ENCODE measurements around the gene SPATA12.
"Not testable (repeated sequence)": the region's sequence is repeated elsewhere in the genome, so short reads cannot be mapped to it uniquely, and the experiment has no call there.

The SPATA12 gene

GRCh38 chr3:57083266-57083995, 23.0 kb downstream of the SPATA12 start:
- not testable (repeated sequence) for DNase-seq (ENCODE audit: low read depth, low spot score)

DNA sequence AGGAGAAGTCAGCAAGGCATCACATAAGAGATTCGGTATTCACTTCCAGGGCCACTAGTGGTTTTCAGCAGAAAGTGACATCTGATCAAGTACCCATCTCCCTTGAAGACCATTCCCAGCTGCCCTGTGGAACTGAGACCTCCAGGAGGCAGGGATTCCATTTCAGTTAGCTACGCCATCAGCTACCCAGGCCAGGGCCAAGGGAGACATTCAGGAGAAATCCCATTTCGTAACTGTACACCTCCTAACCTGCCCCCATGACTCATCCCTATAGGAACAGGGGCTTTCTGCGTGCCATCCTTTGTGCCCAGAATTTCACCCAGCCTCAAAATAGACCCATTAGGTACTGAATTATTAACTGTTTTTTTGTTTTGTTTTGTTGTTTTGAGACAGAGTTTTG, 24.7 kb downstream of the SPATA12 start:
- no peak for DNase-seq (ENCODE audit: low read depth, low spot score)

- no peak for DNase-seq (ENCODE audit: low read depth, low spot score)
Observed at GRCh38 chr3:57086201-57086600, 25.7 kb downstream of the SPATA12 start.

DNA sequence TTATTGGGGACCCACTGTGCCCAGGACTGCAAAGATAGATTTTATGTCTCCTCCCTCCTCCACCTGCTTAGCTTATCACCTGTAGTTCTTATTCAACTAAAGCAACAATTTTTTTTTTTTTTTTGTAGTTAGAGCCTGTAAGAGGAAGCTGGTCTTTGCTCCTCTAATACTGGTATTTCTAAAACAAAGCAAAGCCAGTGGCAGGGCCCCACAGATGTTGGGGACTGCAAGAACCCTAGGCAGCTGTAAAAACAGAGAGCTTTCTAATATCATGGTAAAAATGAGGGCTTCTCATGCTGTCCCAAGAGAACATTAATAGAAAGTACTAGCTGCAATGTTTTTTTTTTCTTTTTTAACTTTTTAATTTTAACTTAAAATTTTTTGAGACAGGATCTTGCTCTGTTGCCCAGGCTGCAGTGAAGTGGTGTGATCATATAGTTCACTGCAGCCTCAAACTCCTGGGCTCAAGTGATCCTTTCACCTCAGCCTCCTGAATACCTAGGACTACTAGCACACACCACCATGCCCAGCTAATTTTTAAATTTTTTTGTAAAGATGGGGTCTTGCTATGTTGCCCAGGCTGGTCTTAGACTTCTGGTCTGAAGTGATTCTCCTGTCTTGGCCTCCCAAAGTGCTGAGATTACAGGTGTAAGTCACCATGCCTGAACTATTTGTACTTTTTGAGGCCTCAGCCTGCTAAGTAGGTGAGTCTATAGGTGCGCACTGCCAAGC, 27.1 kb downstream of the SPATA12 start:
- no peak for DNase-seq (ENCODE audit: low read depth, low spot score)

DNA sequence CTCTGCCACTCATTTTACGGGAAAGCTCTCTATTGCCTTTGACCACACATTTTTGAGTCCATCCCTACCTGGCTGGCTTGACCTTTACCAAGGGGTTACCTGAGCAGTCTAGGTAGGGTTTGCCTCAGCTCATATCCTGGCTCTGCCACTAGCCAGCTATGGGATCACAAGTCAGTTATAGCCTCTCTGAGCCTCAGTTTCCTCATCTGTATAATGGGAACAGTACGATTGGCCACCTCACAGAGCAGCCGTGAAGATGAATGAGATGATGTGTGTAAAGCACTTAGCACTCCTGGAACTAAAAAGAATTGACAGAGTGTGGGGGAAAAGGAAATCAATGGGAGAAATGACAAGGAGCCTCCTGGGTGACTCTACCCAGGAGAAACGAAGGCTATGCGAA, 28.0 kb downstream of the SPATA12 start:
- DNase-seq (ENCODE audit: low read depth, low spot score), result no peak

DNA sequence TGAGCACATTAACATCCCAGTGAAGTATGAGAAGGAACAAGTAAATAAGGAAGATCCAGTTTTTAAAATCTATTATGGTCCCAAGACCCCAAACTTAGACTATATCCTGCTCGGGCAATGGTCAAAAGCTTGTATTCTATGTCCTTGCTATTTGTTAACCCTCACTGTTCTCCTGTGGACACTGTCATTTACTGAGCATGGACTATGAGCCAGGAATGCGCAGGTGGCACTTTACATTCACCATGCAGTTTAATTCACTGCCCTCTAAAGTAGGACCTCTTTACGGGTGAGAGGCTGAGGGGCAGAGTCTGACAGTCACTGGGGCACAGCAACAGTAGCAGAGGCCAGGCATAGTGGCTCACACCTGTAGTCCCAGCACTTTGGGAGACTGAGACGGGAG, 28.6 kb downstream of the SPATA12 start:
- no peak for DNase-seq (ENCODE audit: low read depth, low spot score)

DNA sequence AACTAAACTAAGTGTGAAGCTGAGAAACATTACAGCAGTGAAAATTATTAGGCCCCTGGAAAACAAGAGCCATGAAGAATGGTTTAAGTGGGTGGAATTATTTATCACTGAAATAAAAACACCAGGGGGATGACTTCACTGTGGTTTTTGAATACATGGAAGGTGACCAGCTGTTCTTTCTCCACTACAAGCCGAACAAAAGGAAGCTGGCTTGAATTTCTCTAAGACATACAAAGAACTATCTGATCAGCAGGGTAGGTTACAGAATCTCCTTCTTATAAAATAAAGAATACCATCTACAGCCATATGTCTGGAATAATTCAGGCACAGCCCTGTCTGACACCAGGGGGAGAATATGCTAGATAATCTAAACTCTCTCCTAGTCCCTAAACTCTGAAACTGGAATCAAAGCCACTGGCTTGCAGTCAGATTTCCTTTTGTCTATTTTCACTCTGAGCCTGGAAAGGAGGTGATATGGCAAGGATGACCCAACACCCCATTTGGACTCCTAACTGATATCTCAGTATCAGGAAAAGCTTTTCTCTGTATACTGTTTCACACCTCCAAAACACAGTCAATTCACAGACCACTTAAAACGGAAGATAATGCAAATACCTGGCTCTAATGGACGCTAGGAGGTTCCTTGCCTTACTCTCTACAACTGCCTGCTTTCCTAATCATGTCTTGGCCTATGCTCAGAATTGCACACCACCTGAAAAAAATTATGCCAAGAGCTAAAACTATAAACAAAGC, 31.2 kb downstream of the SPATA12 start:
- DNase-seq (ENCODE audit: low read depth, low spot score), result no peak

DNA sequence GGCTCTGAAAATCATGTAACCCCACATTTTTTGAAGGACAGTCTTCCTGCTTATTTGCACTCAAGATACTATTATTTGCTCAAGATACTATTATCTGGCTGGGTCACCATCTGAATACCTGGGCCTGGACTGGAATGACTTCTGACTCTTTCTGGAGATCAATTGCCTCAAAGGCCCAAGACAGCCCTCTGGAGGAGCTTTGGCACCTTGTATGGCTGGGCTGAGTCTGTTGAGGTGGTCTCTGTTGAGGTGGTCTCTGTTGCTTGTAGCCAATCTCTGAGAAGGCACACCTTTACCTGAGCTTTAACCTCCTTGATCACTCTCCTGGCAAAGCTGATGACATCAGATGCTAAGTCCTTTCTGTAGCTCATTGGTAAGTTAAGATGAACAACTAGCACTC, 33.0 kb downstream of the SPATA12 start:
- DNase-seq (ENCODE audit: low read depth, low spot score), result no peak

DNA sequence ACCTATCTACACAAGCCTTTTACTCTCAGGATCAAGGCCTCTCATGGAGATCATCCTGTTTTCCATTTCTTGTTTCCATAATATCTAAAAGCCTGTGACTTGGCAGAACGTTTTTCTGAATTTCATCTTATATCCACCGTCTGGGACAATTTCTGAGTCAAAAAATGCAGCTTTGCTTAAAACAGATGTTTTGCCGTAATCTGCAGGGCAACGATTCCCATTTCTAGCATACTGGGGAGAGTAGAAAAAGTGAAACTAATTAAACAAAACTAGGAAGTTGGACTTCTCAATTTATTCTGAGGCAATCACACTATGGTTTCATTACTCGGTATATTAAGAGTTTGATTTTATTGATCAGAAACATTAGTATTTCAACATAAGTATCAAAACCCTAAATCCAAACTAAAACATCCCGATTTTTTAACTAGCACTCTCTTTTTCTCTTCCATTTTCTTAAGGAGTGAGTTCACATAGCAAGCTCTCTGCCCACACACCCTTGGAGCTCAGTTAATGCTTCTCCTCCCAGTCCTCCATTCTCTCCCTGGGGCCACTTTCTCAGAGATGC, 33.6 kb downstream of the SPATA12 start:
- DNase-seq (ENCODE audit: low read depth, low spot score), result no peak

GRCh38 chr3:57094575-57094974, 34.1 kb downstream of the SPATA12 start:
- no peak for DNase-seq (ENCODE audit: low read depth, low spot score)

GRCh38 chr3:57095363-57095762, 34.9 kb downstream of the SPATA12 start:
- no peak for DNase-seq (ENCODE audit: low read depth, low spot score)

- no peak for DNase-seq (ENCODE audit: low read depth, low spot score)
Observed at GRCh38 chr3:57097536-57097935, 37.1 kb downstream of the SPATA12 start.

- no peak for DNase-seq (ENCODE audit: low read depth, low spot score)
Observed at GRCh38 chr3:57098418-57099310, 38.2 kb downstream of the SPATA12 start.

- DNase-seq (ENCODE audit: low read depth, low spot score), result peak; percentile 28
Observed at GRCh38 chr3:57100046-57100695, 39.7 kb downstream of the SPATA12 start.

DNA sequence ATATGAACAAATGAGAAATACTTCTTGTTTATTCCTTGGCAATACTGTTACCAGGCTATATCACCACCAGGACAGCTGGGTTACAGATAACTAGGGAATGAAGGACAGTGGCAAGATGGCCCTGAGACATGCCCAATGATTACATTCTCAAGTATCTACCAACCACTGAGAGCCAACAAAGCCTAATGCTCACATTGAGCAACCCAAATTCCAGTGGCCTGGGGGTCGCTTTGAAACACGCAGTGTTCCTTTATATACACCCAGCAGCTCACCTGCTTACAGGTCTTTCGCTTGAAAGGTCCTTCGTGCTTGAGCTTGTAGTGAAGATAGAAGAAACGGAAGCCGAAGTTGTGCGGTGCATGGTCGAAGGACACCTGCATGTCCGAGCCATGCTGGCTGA, 45.1 kb downstream of the SPATA12 start:
- no peak for DNase-seq (ENCODE audit: low read depth, low spot score)

- DNase-seq (ENCODE audit: low read depth, low spot score), result no peak
Observed at GRCh38 chr3:57108684-57109083, 48.2 kb downstream of the SPATA12 start.

DNA sequence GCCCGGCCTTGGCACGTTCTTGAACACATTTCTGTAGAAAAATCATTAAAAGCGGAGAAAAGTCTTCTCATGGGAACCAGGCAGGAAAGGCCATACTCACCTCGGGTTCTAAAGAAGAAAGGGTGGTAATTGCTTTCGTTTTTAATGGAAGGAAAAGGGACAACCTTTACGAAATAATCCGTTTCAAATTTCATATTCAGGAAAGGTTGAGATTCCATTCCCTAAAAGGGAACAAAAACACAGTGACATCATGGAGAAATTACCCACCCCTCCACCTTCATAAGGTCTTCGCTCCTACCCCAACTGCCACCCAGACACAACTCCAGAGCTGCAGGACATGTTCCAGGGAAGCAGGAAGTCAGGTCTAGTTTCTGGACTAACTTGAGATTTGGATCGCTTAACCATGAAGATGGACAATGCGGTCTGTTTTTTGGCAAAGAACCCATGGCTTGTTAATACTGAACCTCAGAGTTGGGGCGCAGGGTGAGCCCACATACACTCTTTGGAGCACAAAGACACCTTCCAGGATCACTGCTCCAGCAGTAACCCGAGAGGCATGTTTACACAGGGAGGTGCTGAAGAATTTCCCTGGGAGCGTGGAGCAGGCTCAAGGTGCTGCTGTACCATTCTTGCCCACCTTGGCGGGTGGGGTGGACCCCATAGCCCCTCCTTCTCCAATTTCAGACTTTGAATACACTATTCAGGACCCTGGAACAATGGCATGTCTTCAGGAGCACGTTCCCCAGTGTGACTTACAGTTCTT, 49.2 kb downstream of the SPATA12 start:
- no peak for DNase-seq (ENCODE audit: low read depth, low spot score)

DNA sequence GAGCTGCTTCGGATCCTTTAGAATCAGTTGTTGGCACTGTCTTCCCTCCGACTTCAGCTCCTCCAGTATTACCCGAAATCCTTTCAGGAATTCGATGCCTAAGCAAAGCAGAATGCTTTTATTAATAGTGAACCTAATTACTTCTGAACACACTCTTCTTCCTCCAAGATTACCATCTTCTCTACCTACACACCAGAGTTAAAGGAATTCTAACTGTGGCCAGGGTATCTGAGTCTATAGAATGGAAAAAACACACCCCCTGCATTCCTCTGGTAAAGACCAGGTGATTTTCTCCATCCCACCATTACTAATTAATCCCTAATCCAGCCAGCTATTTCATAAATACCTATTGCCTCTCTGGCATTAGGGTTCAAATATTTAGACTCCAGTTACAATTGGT, 49.8 kb downstream of the SPATA12 start:
- DNase-seq (ENCODE audit: low read depth, low spot score), result no peak

- no peak for DNase-seq (ENCODE audit: low read depth, low spot score)
Observed at GRCh38 chr3:57110798-57111197, 50.3 kb downstream of the SPATA12 start.

DNA sequence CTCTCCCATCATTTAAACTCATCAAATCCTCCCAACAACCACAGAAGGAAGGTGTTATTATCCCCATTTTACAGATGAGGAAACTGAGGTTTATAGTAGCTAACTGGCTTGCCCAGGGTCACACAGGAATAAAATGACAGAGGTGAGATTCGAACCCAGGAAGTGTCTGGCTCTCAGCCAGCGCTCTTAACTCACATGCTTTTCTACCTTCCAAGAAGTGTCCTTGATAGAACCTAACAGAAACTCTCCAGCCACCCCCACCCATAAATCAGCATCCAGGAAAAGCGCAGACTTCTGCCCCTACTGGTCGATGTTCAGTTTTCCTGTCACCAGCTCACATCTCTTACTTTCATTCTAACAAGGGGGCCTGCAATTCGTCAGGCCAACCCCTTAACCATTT, 51.7 kb downstream of the SPATA12 start:
- no peak for DNase-seq (ENCODE audit: low read depth, low spot score)
